ENCODE data around the gene NLGN3. TPM values are rescaled to one million over a fixed set of nuclear protein-coding genes. Genes with fewer than 3 reads are reported as not detected.

Gene NLGN3
- total RNA-seq, 2 donors from 2014 or later, result 2.1 to 3.6 TPM

GRCh38 chrX:71215338-71215912 is 70.8 kb downstream of the NLGN3 start:
- H3K9me3 Mint-ChIP-seq, result no peaks in the 10 kb centered on the region
- no peaks in the 10 kb centered on the region for H3K36me3 Mint-ChIP-seq
- ATAC-seq (no peak), DNase-seq (ENCODE audit: low spot score in 2 of 2) (no peak)
- no peak overlapping the region for H3K27ac Mint-ChIP-seq

- H3K9me3 Mint-ChIP-seq, result no peaks in the 10 kb centered on the region
- DNase-seq (ENCODE audit: low spot score in 2 of 2) (no peak), ATAC-seq (no peak)
- H3K27ac Mint-ChIP-seq, result peak overlapping the region in 1 of 2 donors; percentile 70
- no peaks in the 10 kb centered on the region for H3K36me3 Mint-ChIP-seq
These were observed 71.8 kb downstream of the NLGN3 start for GRCh38 chrX:71216485-71216884.

- no peaks in the 10 kb centered on the region for H3K36me3 Mint-ChIP-seq
- H3K27ac Mint-ChIP-seq, result no peak overlapping the region
These were observed 72.7 kb downstream of the NLGN3 start for GRCh38 chrX:71217298-71217697.

More at GRCh38 chrX:71217298-71217697, 72.7 kb downstream of the NLGN3 start:
- H3K9me3 Mint-ChIP-seq, result no peaks in the 10 kb centered on the region
- ATAC-seq, result no peak
- DNase-seq (ENCODE audit: low spot score in 2 of 2), result no peak

Other genes starting within 250 kb of the NLGN3 start
- not detected for gene TEX11, start 236.1 kb upstream of the NLGN3 start, total RNA-seq
- gene SLC7A3, start 213.7 kb upstream of the NLGN3 start, total RNA-seq, result under 1 TPM in 1 of 2 donors, not detected in 1; 0.14 TPM
- 10 to 100 TPM; 37.7 to 42.3 TPM for gene SNX12, start 76.5 kb upstream of the NLGN3 start, total RNA-seq
- gene FOXO4, start 49.0 kb upstream of the NLGN3 start, total RNA-seq, result 10 to 100 TPM in 1 of 2 donors, 1 to 10 TPM in 1; 8.2 to 22.8 TPM
- 10 to 100 TPM in 1 of 2 donors, 1 to 10 TPM in 1; 7.5 to 20.7 TPM for gene CXorf65, start 38.1 kb upstream of the NLGN3 start, total RNA-seq
- 100 to 1,000 TPM; 164 to 349 TPM for gene IL2RG, start 33.3 kb upstream of the NLGN3 start, total RNA-seq
- gene MED12, start 26.2 kb upstream of the NLGN3 start, total RNA-seq, result 10 to 100 TPM; 57.5 to 86.5 TPM
- under 1 TPM in 1 of 2 donors, not detected in 1; 0.16 TPM for gene GJB1, start 78.4 kb downstream of the NLGN3 start, total RNA-seq
- 10 to 100 TPM in 1 of 2 donors, 1 to 10 TPM in 1; 5.1 to 32.5 TPM for gene ZMYM3, start 109.3 kb downstream of the NLGN3 start, total RNA-seq
- 100 to 1,000 TPM; 527 to 606 TPM for gene NONO, start 138.8 kb downstream of the NLGN3 start, total RNA-seq
- gene ITGB1BP2, start 156.9 kb downstream of the NLGN3 start, total RNA-seq, result 1 to 10 TPM; 5.8 to 7.8 TPM
- 10 to 100 TPM; 38.1 to 43.1 TPM for gene TAF1, start 221.5 kb downstream of the NLGN3 start, total RNA-seq